ENCODE results near the gene PRRG2.

The PRRG2 gene

DNA sequence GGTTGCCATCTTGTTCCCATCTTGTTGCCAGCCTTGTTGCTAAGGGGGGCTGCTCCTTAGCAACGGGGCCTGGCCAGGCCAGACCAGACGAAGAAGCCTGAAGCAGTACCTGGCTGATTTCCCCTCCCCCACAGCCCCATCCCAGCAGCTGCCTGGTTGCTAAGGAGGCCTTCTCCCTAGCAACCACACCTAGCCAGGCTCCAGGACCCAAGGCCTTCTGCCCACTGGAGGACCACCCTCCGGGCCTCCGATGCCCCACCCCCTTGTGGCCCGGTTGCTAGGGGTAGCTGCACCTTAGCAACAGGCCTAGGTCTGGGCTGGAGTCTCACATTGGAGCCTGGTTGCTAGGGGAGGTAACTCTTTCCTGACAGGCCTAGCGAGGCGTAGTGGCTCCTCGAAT lies 3.9 kb downstream of the PRRG2 start:
- DNase-seq (ENCODE audit: extremely low read depth in 1 of 2, low read depth in 1 of 2), result no peak

DNA sequence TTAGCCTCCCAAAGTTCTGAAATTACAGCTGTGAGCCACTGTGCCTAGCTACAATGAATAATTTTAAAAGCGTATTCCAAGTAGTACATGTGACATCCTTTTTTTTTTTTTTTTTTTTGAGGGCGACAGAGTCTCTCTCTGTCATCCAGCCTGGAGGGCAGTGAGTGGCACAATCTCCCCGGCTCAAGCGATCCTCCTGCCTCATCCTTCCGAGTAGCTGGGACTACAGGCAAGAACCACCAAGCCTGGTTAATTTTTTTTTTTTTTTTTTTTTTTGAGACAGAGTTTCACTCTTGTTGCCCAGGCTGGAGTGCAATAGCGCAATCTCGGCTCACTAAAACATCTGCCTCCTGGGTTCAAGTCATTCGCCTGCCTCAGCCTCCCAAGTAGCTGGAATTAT lies 6.1 kb downstream of the PRRG2 start:
- no peak for DNase-seq (ENCODE audit: extremely low read depth in 1 of 2, low read depth in 1 of 2)

DNA sequence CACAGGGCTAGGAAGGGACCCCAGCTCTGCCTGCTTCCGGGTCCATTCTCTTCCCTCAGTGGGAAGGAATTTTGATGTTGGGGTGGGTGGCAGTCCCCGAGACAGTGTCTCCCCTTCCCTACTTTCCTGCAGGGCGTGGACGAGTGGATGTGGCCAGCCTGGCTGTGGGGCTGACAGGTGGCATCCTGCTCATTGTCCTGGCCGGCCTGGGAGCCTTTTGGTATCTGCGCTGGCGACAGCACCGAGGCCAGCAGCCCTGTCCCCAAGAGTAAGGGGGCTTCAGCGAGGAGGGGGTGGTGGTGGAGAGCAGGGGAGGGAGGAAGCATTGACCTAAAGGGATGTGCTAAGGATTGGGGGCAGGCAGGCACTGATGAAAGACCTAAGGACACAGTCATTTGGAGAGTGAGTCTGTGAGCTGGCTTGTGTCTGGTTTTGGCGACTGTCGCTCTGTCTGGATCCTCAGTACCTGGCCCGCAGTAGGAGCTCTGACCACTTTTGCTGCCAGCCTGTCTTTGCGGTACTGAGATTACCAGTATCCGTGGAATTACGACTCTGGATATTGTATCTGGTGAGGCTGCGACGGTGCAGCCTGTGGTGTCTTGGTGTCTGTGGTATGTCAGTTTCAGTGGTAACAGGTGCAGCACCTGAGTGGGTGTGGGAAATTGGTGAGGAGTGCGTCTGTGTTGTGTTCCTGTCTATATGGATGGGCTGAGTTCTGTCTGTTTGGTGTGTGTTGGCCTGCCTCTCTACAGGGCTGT lies 7.4 kb downstream of the PRRG2 start:
- no peak for DNase-seq (ENCODE audit: extremely low read depth in 1 of 2, low read depth in 1 of 2)

DNA sequence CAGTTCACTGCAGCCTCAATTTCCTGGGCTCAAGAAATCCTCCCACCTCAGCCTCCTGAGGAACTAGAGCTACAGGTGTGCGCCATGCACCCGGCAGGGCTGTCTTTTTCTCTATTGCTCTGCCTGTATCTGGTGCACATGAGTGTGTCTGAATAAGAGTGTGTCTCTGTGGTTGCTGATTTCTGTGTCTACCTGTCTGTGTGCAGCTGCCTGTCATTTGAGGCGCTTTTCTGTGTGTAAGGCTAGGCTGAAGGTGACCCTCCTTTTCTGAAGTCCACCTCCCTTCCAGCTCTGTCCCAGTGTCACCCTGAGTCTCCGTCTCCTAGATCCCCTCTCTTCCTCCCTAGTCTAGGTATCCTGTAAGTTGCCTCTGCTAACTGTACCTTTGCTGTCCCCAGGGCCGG lies 8.4 kb downstream of the PRRG2 start:
- DNase-seq (ENCODE audit: extremely low read depth in 1 of 2, low read depth in 1 of 2), result no peak

DNA sequence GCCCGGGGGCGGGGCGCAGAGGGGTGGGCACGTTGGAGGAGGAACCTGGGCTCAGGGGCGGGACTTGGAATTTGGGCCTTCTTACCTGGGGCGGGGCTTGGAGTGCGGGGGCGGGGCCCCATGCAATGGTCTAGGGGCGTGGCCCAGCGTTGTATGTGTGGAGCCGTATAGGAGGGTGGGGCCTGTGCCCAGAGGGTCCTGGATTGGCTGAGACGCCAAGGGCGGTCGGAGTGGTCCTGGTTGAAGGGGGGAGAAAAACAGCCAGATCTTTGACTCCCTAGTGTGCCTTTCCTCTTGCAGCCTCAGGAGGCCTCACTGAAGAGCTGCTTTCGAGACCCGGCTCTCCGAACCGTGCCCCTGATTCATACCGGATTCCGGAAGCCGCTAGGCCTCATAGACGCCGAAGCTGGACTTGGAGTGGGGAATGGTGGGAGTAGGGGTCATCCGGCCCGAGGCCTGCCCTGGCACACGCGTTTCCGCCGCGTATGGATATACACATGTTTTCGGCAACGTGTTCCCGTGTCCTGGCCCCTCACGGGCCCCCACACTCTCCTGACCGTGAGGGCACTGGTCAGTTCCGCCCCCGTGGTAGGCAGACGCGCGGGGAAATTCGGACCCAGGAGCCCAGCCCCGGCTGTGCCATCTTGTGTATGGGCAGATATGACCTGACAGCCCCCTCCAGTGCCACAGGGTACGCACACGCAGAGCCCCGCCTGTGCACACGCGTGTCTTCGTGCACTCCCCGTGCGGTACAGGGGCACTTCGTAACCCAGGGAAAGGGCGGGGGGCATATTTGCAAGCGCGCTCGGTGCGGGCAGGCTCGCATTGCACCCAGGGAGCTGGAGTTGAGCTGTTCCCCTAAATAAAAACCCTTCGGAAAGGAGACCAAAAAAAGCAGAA lies 9.2 kb downstream of the PRRG2 start:
- peak; percentile 82 to 96 for DNase-seq (ENCODE audit: extremely low read depth in 1 of 2, low read depth in 1 of 2)

DNA sequence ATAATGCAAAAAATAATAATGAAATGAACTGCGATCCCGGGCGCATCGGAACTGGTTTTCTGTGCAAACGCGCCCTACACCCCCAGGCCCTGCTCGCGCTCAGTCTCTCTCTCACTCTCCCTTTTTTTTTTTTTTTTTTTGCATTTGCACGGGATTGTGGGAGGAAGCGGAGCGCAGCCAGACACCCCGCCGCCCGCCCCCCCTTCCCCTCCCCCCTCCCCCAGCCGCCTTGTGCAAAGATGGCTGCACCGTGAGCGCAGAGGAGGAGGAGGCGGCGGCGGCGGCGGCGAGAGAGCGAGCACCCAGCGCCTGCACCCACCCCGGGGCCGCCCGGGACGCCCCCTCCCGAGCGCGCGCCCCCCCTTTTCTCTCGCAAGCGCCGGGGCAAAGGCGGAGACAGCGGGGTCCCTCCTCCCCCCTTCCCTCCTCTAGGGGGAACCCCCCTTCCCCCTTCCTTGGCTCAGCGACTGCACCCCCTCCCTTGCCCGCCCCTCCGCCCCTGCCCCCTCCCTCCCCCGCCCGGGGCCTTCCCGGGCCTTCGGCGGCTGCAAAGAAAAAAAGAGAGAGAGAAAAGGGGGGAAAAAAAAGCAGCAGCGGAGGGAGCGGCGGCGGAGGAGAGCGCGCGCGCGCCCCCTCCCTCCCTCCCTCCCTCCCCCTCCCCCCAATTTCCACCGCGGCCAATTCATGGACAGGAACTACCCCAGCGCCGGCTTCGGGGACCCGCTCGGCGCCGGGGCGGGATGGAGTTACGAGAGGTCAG lies 10.0 kb downstream of the PRRG2 start, which contains the start of gene PRR12:
Gene PRR12 (plus strand): TSS at position 212 of the 760 bp plus-strand sequence. CDS start 473 bp downstream, at position 685.
- no peak for DNase-seq (ENCODE audit: extremely low read depth in 1 of 2, low read depth in 1 of 2)

DNA sequence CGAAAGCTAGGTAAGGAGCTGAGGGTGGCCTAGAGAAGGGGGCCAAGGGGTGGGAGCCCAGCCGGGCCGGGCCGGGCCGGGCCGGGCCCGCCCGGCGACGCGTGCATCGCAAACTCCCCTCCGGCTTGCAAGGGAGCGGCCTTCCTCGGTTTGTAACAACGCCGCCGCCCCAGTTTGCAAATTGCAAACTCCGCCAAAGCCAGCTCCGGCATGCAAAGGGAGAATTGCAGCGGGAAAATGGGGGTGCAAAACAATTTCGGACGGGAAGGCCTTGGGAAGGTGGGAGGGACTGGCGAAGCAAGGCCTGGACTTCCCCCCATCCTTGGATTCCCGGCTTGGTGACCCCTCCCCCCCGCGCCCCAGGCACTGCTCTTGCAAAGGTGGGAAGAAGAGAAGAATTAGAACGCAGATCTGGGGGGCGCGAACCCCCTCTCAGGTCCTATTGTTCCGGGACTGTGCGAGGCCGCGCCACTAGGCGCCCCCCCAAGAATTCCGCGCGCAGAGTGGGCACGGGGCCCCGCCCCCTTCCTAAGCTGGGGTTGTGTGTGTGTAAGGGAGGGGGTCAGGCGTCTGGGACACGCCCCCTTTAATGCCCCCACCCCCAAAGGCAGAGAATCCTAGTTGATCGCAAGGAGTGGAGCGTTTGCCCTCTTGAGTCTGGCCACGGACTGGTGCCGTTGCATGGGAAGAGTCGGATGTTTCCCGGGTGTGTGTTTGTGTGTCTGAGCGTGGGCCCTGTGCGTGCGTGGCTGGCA lies 10.8 kb downstream of the PRRG2 start:
- no peak for DNase-seq (ENCODE audit: extremely low read depth in 1 of 2, low read depth in 1 of 2)

DNA sequence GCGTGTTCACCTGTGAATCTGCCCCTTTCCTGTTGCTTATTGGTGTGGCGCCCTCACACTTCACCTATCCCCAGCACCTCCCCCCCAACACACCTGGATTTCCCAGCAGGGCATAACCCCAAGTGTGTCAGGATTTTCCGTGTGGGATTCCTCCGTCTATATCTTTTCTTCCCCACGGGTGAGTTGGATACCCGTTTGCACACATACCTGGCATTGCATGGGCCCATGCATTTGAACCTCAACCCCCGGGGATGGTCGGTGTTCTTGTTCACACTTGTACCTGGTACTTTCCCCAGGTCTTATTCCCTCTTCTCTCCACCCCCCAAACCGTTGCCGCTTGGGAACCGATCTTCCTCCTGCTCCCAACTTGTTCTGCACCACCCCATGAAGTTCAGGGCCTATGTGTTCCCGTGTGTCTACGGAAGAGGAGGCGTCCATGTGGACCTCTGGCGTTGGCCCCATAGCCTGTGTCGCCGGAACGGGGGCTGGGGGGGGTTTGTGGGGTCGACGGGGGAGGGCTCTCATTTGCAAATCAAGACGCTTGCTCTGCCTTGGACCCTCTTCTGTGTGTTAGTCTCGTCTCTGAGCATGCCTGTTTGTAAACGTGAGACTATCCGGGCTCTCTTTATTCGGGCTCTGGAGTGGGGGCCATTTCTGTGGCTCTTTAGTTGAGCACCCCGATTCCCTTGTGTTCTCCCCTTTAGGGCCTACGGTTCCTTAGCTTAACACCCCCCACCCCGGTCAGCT lies 11.5 kb downstream of the PRRG2 start:
- DNase-seq (ENCODE audit: extremely low read depth in 1 of 2, low read depth in 1 of 2), result no peak

DNA sequence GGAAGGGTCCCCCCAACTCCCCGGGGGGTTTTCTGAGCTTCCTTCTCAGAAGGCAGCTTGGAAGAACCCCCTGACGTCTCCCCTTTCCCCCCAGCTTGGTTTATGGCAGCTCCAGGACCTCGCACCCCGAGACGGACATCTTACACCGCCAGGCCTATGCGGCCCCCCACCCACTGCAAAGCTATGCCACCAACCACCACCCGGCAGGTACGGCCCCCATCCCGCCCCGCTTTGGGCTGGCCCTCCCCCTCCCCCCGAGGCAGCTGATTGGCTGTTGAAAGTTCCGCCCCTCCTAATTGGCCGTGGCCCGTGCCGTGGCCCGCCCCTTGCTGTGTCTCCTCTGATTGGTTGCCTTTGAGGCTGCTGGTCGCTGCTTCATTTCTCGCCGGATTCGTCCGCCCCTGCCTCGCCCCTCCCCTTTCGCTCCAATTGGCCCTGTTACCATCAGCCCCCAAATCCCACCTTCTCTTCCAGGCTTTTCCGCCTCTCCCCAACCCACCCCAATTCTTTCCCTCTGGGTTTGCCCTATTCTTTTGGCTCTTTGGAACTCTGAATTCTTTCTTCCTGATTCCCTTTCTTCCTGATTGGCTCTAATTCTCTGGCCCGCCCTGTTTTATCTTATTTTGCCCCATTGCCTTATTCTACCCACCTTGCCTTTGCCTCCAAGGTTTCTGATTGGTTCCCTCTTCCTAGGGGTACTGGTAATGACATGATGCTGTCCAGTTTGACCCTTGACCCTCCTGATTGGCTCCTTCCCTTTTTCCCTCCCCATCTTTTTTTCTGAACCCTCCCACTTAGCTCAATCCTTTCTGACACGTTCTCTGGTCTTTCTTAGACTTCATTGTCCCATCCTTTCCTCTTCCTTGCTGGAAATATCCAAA lies 12.4 kb downstream of the PRRG2 start:
- peak; percentile 82 to 94 for DNase-seq (ENCODE audit: extremely low read depth in 1 of 2, low read depth in 1 of 2)

DNA sequence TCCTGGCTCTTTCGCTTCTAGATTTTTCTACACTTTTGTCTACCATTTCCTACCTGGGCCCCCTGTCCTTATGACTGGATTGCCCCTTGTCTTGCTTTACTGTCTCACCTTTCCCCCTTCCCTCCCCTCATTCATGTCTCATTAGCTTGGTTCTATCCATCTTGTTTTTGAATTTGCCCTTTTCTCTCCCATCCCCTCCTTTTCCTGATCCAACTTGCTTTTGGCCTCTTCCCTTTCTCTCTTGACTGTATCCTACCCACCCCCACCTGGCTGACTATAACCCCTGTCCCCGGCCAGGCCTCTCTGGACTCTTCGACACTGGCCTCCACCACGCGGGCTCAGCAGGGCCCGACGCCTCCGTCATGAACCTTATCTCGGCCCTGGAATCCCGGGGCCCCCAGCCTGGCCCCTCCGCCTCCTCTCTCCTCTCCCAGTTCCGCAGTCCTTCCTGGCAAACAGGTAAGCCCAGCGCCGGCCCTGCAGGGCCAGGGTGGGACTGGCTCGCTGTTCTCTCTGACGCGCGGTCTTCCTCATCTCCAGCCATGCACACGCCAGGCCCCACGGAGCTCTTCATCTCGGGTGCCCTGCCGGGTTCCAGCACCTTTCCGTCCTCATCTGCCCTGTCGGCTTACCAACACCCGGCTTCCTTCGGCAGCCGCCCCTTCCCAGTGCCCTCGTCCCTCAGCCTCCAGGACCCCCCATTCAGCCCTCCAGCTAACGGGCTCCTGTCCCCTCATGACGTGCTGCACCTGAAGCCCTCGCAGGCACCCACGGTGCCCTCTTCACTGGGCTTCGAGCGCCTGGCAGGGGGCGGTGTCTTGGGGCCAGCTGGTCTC lies 13.3 kb downstream of the PRRG2 start:
- DNase-seq (ENCODE audit: extremely low read depth in 1 of 2, low read depth in 1 of 2), result no peak

DNA sequence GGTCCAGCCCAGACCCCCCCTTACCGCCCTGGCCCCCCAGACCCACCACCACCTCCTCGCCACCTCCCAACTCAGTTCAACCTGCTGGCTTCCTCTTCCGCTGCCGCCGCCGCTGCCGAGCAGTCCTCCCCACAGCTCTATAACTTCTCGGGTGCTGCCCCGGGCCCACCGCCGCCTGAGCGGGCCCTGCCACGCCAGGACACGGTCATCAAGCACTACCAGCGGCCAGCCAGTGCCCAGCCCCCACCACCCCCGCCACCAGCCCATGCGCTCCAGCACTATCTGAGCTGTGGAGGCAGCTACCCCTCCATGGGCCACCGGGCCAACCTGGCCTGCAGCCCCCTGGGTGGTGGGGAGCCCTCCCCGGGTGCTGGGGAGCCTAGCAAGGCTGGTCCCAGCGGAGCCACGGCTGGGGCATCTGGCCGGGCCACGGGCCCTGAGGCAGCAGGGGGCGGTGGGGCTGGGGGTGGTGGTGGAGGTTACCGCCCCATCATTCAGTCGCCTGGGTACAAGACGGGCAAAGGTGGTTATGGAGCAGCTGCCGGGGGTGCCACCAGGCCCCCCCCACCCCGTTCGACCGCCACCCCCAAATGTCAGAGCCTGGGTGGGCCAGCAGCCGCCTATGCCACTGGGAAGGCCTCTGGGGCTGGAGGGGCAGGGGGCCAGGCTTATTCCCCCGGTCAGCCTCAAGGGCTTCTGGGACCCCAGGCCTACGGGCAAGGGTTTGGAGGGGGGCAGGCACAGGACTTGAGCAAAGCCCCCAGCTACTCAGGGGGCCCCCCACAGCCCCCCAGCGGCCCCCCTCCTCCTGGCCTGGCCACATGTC lies 14.1 kb downstream of the PRRG2 start:
- no peak for DNase-seq (ENCODE audit: extremely low read depth in 1 of 2, low read depth in 1 of 2)

DNA sequence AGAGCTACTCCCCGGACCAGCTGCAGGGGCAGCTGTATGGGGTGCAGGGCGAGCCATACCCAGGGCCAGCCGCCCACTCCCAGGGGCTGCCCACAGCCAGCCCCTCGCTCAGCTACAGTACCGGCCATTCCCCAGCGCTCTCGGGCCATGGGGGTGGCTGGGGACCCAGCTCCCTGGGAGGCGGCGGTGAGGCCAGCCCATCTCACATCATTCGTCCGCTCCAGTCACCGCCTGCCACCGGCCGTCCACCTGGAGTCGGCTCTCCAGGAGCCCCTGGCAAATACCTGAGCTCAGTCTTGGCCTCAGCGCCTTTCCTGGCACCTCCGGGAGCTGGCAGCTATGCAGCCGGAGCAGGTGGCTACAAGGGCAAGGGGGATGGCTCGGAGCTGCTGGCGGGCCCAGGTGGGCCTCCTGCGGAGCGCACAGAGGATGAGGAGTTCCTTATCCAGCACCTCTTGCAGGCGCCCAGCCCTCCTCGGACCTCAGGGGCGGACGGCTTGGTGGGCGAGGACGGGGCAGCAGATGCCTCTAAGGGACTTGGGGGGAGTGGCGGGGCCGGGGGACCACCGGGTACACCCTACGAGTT lies 14.8 kb downstream of the PRRG2 start:
- no peak for DNase-seq (ENCODE audit: extremely low read depth in 1 of 2, low read depth in 1 of 2)

DNA sequence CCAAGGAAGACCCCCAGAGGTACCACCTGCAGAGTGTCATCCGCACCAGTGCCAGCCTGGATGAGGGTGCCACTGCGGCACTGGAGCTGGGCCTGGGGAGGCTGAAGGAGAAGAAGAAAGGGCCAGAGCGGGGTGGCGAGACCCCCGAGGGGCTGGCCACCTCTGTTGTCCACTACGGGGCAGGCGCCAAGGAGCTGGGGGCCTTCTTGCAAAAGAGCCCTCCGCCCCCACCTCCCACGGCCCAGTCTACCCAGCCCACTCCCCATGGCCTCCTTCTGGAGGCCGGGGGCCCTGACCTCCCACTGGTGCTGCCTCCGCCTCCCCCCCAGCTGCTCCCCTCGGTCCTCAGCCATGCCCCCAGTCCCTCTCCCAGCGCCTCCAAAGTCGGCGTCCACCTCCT lies 15.3 kb downstream of the PRRG2 start:
- DNase-seq (ENCODE audit: extremely low read depth in 1 of 2, low read depth in 1 of 2), result no peak

DNA sequence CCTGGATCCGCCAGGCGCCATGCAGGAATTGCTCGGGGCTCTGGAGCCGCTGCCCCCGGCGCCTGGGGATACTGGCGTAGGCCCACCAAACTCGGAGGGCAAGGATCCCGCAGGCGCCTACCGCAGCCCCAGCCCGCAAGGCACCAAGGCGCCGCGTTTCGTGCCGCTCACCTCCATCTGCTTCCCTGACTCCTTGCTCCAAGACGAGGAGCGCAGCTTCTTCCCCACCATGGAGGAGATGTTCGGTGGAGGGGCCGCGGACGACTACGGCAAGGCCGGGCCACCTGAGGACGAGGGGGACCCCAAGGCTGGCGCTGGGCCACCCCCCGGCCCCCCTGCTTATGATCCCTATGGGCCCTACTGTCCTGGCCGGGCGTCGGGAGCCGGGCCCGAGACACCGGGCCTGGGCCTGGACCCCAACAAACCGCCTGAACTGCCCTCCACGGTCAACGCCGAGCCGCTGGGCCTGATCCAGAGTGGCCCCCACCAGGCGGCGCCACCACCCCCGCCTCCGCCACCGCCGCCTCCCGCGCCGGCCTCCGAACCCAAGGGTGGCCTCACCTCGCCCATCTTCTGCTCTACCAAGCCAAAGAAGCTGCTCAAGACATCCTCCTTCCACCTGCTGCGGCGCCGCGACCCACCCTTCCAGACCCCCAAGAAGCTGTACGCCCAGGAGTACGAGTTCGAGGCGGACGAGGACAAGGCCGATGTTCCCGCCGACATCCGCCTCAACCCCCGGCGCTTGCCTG lies 16.0 kb downstream of the PRRG2 start:
- no peak for DNase-seq (ENCODE audit: extremely low read depth in 1 of 2, low read depth in 1 of 2)

DNA sequence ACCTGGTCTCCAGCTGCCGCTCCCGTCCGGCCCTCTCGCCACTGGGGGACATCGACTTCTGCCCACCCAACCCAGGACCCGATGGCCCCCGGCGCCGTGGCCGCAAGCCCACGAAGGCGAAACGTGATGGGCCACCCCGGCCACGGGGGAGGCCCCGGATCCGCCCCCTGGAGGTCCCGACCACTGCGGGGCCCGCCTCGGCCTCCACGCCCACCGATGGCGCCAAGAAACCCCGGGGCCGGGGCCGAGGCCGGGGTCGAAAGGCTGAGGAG lies 16.5 kb downstream of the PRRG2 start:
- DNase-seq (ENCODE audit: extremely low read depth in 1 of 2, low read depth in 1 of 2), result no peak

Data from stimulated activated CD8-positive, alpha-beta memory T cell treated with anti-CD3 and anti-CD28 coated beads, Interleukin-7, amount 100 ng/mL, for 48 hours (primary cell).